GM18520 (cell line): Measurements from ENCODE around the gene ITPRID1.
A peak's percentile ranks its signal among the peaks of the same experiment; 100 is the strongest.
"Not testable (repeated sequence)": the region's sequence is repeated elsewhere in the genome, so short reads cannot be mapped to it uniquely, and the experiment has no call there.

Source experiments
- ATAC-seq: cut with Tn5 transposase; IDR thresholded peaks from one replicate; pipeline ENCODE4 v1.9.1; 2021; ENCODE audit not compliant: unreplicated experiment

Gene ITPRID1

DNA sequence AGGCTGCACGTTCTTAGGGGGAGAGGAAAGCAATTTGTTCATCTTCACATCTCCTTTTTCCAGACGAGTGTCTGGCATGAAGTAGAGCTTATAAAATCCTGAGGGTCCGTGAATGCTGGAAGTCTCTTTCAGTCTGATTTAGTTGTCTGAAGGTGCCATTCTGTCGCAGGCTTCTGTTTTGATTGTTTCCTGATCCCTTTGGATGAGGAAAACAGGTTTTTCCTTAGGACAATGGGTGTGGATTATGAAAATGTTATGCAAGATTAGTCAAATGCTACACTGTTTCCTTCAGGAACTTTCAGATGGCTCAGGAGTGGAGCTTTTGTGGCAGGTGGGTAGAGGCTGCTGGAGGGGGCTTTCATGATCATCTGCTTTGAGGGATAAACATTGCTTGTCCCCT lies at the start of gene ITPRID1:
Gene ITPRID1 (plus strand): TSS at position 301 of the 400 bp plus-strand sequence. CDS start 38,935 bp downstream, outside the sequence.
- no peak for ATAC-seq

DNA sequence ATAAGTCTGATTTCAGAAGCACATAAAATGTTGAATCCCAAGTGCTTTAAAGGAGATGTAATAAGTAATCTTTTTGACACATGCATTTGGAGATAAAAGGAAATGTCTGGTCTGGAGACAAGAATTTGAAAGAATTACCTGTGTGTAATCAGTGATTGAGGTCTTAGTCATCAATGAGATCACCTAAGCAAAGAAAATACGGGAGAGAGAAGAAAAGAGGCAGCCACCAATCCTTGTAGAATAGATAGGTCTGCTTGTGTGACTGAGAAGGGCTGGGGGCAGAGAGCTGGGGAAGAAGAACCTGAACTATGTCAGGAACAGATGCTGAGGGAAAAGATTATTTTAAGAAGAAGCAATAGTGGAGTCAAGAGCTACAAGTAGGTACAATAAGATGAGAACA lies 49.3 kb upstream of the ITPRID1 start:
- ATAC-seq = no peak

DNA sequence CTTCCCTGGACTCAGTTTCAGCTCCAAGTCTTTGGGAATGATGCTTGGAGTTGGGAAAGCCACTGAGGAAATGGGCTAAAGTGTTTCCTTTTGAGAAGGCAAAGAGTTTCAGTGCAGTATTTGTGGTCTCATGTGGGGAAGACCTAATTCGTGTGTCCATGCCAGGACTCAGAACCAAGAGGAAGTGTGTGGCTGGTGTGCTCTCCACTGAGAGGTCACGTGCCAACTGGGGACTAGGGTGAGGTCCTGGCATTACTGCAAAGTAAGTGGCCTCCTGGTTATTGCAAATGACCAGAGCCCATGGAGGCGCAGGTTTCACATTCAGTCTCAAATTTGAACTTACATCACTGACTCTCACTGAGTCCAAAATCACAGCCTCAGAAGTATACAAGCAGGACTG lies 48.6 kb upstream of the ITPRID1 start:
- ATAC-seq = no peak

DNA sequence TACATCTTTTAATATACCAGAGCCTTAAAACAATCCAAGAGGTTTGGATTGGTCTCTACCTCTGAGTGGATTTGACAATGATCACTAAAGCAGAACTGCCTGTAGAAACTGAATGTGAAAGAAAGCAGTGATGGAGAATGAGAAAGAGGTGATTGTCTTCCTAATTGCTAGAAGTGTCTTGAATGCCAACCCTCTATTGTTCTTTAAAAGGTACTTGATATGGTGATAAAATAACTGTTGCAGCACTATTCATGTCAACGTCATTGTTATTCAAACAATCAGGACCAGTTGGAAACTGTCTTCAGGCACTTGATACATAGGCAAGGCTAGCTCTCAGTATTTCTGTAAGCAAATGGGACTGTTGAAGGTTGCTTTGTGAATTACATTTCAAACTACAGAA lies 47.9 kb upstream of the ITPRID1 start:
- no peak for ATAC-seq

DNA sequence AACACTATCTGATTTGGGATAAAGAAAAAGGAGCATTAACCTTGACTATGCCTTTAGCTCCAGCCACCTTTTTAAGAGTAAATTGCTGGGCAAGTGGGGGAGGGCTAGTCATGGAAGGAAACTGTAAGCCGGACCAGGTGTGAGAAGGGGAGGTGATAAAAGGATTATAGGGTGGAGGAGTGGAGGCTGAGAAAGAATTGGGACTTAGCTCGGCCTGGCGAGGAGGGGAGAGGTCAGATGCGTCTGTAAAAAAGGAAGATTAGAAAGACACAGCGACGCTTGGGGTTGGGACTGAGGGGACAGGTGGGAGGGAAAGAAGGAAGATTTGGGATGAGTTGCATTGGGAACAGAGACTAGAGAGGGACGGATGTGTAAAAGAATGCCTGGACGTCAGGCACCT lies 43.0 kb upstream of the ITPRID1 start:
- not testable (repeated sequence) for ATAC-seq

DNA sequence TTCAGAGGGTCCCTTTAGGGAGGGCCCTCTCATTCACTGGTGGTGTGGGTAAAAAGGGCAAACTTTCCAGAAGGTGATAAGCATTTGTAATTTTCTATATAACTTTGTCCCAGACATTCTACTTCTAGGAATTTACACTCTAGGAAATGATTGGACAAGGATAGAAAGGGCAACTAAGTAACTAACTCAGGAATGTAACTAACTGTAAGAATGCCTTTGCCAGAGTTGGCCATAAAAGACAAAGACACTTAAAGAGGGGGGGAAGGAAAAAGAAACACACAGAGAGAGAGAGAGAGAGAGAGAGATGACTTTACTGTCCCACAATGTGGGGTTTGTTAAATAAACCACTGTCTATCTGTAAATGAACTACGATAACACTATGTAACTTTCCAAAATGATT lies 38.5 kb upstream of the ITPRID1 start:
- ATAC-seq = no peak

DNA sequence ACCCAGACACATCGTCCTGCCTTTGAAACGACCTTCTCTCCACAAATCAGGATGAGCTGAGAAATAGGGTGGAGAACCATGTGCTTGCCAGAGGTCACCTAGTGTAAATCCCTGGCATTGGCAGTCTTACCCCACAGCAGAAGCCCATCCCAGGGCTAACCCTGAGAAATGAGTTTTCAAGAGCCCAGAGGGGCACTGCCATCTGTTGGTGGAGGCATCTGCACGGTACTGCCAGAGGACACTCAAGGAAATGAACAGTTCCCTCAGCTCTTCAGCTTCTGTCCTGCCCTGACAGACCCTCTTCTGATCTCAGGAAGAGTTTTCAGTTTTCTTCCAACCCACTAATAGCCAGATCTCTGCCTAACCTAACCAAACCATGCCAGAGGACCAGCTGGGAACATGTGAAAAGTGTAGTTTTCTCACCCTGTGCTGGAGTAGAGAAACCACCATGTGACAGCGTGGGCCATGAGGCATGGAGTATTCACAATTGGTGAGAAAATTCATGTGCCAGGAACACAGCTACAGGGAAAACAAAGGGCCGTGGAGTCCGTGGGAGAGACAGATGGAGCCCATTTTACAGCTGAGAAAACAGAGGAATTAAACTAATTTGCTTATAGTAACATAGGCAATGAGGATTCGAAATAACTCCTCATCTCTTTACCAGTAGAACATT lies 37.7 kb upstream of the ITPRID1 start:
- ATAC-seq = no peak

DNA sequence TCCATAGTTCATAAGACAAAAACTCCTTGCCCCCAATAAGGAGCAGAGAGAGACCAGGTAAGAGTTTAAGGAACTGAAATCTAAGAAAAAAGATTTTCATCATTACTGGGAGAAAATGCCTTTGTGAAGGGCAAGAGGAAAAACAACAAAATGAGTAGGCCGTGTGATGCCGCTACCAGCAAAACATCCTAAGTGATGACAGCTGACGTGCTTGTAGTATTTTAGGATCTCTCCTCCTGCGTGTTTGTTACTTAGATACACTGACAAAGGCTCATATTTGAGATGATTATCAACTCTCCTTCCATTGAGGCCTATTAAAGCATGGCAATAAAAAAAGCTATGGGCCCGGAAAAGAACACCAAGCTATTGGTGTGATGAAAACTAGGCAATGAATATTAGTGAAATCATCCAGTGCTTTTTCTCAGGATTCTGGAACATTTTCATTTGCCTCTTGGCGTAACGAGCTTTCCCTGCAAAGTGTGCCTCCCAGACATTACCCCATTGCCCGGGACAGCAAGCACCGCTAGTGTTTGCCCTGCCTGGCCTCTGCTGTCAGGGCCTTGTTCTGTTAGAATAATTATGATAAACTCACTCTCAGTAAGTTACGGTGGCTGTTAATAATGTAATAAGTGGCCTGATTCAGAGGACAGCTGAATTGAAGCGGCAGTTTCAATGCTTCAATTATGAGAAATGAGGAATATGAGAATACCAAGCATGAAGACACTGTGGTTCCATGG lies 36.8 kb upstream of the ITPRID1 start:
- no peak for ATAC-seq

DNA sequence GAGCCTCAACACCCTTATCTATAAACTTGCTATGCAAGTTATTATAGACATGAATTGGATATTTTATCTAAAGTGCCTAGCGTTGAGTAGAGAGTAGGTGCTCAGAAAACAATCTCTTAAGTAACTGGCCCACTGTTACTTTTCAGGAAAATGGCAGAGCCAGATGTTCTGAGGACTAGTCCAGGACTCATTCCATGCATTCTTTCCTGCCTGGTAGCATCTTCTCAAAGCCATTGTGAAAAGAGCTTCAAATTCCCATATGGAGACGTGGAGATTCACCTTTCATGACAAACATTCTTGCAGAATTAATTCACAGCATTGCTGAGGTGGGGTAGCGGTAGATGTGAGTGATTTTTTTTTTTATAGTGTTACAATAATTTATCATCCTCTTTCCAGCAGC lies 35.9 kb upstream of the ITPRID1 start:
- ATAC-seq = no peak

DNA sequence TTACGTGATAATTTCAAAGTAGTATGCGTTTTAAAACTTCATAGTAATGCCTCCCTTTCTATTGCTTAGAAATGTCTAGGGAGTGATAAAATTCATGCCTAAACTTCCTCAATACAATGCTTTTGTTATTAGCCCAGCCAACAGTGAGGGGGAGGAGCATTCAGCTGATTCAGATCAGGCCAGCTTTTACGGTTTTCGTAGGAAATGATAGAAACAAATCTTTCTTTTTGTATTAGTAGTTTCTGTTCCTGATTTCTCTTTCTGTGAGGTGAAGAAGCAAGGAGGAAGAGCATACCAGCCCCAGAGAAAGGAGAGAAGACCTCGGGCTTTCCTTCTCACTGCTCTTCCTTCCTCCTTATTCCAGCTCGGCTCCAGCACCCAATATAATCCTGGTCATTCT lies 35.2 kb upstream of the ITPRID1 start:
- ATAC-seq = peak; percentile 48

DNA sequence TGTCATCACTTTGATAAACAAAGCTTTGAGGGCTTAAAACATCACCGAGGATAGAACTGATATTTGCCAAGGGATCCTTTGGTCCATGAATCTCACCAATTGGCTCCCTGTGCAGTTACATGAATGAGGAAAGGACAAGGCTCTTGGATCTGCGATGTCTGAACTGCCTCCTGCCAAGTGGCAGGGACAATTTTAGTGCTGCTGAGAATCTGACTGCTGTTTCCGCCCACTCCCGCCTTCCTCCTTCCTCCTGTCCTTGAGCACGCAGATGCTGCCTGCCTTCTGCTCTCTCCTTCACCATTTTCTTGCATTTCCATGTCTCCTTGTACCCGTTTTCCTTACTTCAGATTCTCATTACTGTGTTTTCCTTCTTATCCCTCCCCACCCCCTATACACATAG lies 26.8 kb upstream of the ITPRID1 start:
- ATAC-seq = no peak

DNA sequence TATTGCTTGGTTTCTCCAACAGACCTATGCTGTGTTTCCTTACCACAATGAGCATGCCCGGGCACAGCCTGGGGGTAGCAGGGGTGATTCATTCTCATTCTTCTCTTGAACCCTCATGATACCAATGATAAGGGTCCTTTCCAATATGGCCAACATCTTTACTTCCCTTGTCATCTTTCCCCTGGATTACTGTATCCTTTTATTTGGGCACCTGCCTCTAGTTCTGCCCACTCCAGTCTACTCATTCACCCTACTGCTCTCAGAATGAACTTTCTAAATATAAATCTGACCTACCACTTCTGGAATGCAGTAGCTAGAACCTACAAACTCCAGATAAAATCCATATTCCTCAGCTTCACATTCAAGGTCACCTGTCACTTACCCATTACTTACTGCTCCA lies 26.4 kb upstream of the ITPRID1 start:
- ATAC-seq = no peak

DNA sequence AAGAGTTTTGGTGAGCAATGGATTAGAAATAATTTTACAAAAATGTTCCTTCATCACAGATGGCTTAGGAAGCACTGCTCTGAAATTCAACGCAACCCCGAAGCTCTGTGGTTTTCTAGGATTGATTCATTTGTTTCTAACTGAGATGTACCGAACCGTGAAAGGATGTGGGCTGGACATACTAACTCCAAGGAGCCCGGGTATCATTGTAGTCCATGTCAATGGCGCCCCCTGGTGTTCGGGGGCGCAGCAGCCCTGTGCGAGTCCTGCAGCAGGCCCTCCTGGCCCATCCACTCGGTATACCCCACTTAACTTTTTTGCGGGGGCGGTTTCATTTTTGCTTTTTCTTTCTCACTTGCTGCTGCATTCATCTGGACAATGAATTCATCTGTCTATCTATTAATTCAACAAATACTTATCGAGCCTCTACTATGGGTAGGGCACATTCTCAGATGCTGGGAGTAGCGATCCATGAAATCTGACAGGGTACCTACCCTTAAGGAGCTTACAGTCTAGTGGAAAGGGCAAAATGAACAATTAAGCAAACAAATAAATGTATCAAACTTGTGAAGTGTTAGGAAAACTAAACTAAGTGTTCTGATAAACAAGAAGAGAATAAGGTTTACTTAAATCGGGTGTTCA lies 25.2 kb upstream of the ITPRID1 start:
- ATAC-seq = peak; percentile 90

DNA sequence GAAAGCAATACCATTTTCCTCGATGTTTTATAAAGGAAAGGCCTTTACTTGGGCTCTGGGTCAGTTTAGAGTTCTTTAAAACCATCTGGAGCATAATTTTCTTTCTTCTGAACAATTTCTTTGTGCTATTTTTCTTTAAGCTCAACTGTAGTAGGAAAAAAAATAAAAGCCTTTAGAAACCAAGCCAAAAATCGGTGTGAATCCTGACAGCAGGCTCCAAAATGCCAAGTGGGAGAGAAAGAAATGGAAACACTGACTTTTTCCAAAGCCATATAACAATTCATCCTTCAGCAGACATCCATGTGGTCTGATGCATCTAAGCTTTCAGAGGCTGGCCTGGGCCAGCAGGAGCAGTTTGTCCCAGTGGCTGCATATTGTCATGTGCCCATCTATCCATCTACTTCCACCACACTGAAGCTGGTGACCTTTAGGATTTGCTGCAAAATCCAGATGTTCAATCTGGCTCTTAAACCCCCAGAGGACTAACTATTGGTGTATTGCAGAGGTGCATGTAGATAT lies 23.0 kb upstream of the ITPRID1 start:
- no peak for ATAC-seq

DNA sequence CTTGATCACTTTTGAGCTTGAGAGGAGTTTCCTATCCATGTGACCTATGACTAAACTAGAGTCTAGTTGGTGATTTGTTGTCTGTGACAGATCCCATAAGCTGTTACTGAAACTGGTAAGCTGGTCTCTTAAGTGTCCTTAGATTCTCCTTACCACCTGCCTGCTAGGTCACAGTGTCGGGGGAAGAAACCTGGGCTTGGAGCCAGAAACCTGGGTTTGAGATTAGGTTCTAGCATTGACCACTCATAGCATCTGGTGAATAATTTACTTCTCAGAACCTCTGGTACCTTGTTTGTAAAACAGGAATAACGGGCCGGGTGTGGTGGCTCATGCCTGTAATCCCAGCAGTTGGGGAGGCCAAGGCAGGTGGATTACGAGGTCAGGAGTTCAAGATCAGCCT lies 21.8 kb upstream of the ITPRID1 start:
- ATAC-seq = no peak

DNA sequence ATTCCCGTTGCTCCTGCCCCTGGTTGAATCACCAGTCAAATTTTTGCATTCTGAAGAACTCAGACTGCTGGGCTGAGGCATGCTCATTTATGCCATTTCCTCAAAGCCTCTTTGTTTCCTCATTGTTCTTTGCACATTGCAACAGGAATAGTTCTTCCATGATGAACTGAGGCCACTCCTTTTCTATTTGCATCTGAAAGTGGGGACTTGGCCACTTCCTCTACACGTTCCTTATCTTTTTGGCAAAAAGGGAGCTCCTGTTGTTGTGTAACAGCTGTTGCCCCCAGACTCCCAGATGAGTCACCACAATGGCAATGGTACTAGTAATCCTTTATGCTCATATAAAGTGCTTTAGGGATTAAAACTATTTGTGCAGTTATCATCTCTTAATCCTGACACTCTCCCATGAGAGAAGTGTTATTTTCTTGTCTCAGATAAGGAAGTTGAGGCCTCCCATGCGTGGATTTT lies 20.1 kb upstream of the ITPRID1 start:
- ATAC-seq = no peak

DNA sequence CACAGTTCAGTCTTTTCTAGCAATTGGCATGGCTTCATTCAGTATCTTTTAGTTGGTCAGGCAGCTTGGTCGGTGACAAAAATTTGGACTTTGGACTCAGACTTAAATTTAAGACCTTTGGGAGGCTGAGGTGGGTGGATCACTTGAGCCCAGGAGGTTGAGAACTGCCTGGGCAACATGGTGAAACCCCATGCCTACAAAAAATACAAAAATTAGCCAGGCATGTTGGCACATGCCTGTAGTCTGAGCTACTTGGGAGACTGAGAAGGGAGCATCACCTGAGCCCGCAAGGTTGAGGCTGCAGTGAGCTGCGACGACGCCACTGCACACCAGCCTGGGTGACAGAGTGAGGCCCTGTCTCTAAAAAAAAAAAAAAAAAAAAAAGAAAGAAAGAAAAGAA lies 19.5 kb upstream of the ITPRID1 start:
- no peak for ATAC-seq

DNA sequence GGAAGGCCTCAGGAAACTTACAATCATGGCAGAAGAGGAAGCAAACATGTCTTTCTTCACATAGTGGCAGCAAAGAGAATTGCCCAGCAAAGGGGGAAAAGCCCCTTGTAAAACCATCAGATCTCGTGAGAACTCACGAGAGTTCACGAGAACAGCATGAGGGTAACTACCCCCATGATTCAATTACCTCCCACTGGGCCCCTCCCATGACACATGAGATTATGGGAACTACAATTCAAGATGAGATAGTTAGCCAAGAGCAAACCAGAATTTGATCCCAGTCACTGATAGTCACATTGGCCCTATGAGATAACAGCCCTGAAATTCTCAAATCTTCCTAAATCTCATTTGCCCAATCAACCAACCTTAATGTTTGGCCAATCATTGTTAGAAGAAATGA lies 18.2 kb upstream of the ITPRID1 start:
- ATAC-seq = no peak

DNA sequence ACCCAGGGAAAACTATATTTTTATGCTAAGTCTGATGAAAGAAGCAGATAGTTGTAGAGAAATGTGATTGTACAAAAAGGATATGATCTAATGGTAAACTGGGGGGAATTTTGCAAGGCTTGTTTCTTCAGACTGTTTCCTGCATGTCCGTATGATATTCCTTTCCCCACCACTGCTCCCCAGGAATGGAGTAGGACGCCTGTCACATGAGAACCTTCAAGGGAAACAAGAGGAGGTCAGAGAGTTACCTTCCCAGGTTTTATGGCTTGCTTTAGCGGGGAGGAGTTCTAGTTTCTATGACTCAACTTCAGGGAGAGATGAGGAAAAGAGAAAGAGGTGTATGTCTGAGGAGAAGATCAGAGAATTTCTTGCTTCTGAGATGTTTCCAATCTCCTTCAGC lies 16.4 kb upstream of the ITPRID1 start:
- no peak for ATAC-seq

DNA sequence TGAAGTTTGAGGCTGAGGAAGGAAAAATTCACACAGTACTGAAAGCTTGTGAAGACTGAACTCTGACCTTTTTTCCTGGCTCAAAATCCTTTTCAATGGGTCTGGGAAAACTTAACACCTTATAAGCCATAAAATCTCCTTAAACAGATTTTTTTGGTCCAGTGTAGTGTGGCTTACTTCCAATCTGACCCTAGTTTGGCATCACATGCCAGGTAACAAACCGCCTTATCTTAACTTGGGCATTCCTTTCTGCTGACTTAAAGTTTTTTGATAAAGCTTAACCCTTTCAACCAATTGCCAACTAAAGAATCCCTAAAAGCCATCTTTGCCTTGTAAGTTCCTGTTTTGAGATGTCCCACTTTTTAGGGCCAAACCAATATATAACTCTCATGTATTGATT lies 13.2 kb upstream of the ITPRID1 start:
- ATAC-seq = no peak

DNA sequence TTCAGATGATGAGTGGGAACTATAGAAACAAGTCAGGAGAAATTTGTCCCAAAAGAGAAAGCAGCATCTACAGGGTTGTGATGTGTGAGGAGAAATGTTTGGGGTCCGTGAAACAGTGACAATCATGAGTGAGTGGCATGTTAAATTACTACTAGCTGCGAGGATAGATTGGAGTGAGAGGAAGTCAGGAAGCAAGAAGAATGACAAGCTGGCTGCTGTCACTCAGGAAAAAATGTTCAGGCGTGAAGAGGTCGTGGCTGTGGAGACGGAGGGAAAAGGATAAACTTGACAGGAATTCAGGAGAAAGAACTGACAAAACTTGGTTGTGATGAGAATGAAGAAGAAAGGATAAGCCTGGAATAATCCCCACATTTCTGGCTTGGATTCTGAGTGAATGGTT lies 5.1 kb upstream of the ITPRID1 start:
- ATAC-seq = no peak

DNA sequence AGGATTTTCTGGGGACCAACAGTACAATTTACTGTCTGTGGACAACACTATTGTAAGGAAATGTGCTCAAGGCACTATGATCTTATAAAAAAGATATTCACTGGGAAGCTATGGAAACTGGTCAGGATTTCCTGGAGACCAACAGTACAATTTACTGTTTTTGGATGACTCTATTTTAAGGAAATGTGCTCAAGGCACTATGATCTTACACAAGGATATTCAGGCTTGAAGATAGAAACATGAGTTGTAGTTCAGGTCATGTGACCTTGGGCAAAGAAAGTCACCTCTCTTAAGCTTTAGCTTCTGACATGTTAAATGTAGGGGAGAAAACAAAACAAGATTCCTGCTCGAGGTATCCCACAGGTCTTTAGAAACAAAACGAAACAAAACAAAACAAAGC lies 1.7 kb upstream of the ITPRID1 start:
- no peak for ATAC-seq
